ENCODE data around the gene HPSE. TPM values are rescaled to one million over a fixed set of nuclear protein-coding genes. Genes with fewer than 3 reads are reported as not detected.

HPSE gene
- total RNA-seq, 1 experiment from 2014 or later: 12.6 TPM

- Histone ChIP-seq H3K4me3 (replicated peaks in 1 of 2; ENCODE audit: low read depth in 1 of 2, low read length in 2 of 2) (no peak overlapping the region), H3K36me3 (ENCODE audit: control insufficient read depth in 1 of 2, insufficient read depth in 2 of 2, low read length in 2 of 2) (0 out of 4 replicates have a peak, but pooled peaks cover 0 to 3% of the 10 kb centered on the region in 2 experiments), H3K27ac (ENCODE audit: low read depth, low read length) (no peak overlapping the region), H3K4me2 (ENCODE audit: low read length) (no peak overlapping the region), H3K9me2 (ENCODE audit: insufficient read depth) (no peaks in the 10 kb centered on the region), H3K4me1 (ENCODE audit: control insufficient read depth in 1 of 2, insufficient read depth in 2 of 2, low read length in 2 of 2) (peaks cover 3 to 25% of the 10 kb centered on the region in 2 experiments), H3K9me3 (ENCODE audit: control insufficient read depth in 1 of 2, insufficient read depth in 1 of 2, low read depth in 1 of 2, low read length in 2 of 2) (no peaks in the 10 kb centered on the region), H2AFZ (ENCODE audit: low read depth, low read length, poor library complexity, severe bottlenecking) (no peak overlapping the region), H3K79me2 (ENCODE audit: insufficient read depth, low read length) (no peaks in the 10 kb centered on the region), H4K20me1 (ENCODE audit: insufficient read depth) (no peaks in the 10 kb centered on the region), H3K9ac (ENCODE audit: low read length) (no peak overlapping the region), H3K27me3 (ENCODE audit: insufficient read depth, low read length) (no peaks in the 10 kb centered on the region)
- ChIA-PET CTCF (no interaction called here), RAD21 (ENCODE audit: low non-redundant PET in 1 of 2, low total read pairs in 2 of 2, uncharacterized antibody in 2 of 2, unreplicated experiment in 2 of 2) (no interaction called here), POLR2A (no interaction called here)
- BruUV-seq (replicated peaks): no TSS peak
- DNase-seq (ENCODE audit: low read depth, low spot score) (no peak), ATAC-seq (no peak)
- TF ChIP-seq ZFX (IDR thresholded peaks at IDR 0.05) (no peak), EZH2phosphoT487 (IDR thresholded peaks at IDR 0.05; ENCODE audit: borderline replicate concordance) (no peak), SP1 (IDR thresholded peaks at IDR 0.05; ENCODE audit: low read depth) (no peak), TCF7L2 (IDR thresholded peaks at IDR 0.05; ENCODE audit: borderline replicate concordance, extremely low read depth, insufficient read depth, insufficient read length) (no peak), ATF3 (IDR thresholded peaks at IDR 0.05) (no peak), RAD21 (IDR thresholded peaks at IDR 0.05; ENCODE audit: low read depth) (no peak), MAX (IDR thresholded peaks at IDR 0.05) (no peak), CBX3 (IDR thresholded peaks at IDR 0.05; ENCODE audit: low read depth) (no peak), YY1 (IDR thresholded peaks at IDR 0.05; ENCODE audit: extremely low read depth, insufficient replicate concordance, low read depth, low read length) (no peak)
- intact Hi-C loops (cut with micrococcal nuclease): no loop called here
These were observed 71.5 kb downstream of the HPSE start for GRCh38 chr4:83263106-83263505.

- intact Hi-C loops (cut with micrococcal nuclease): no loop called here
- TF ChIP-seq RAD21 (IDR thresholded peaks at IDR 0.05; ENCODE audit: low read depth) (no peak), JUND (IDR thresholded peaks at IDR 0.05) (no peak), SP1 (IDR thresholded peaks at IDR 0.05; ENCODE audit: low read depth) (no peak), ZBTB33 (IDR thresholded peaks at IDR 0.05; ENCODE audit: extremely low read depth, insufficient replicate concordance, low read length) (no peak), ZNF274 (IDR thresholded peaks at IDR 0.05; ENCODE audit: low read depth, low read length) (no peak), YY1 (IDR thresholded peaks at IDR 0.05; ENCODE audit: extremely low read depth, insufficient replicate concordance, low read depth, low read length) (no peak), CEBPB (IDR thresholded peaks at IDR 0.05; ENCODE audit: low read depth) (no peak), POLR2AphosphoS5 (IDR thresholded peaks at IDR 0.05; ENCODE audit: low read depth, low read length) (no peak), ZFX (IDR thresholded peaks at IDR 0.05) (no peak), CTCF (IDR thresholded peaks at IDR 0.05 in 2 of 3, conservative IDR thresholded peaks at IDR 0.05 in 1 of 3; ENCODE audit: borderline replicate concordance in 1 of 3, insufficient read depth in 1 of 3, low read depth in 2 of 3, low read length in 2 of 3) (no peak), TCF7L2 (IDR thresholded peaks at IDR 0.05; ENCODE audit: borderline replicate concordance, extremely low read depth, insufficient read depth, insufficient read length) (no peak), EGR1 (IDR thresholded peaks at IDR 0.05; ENCODE audit: low read depth) (no peak), FOSL1 (IDR thresholded peaks at IDR 0.05; ENCODE audit: low read depth) (no peak)
These were observed 72.0 kb downstream of the HPSE start for GRCh38 chr4:83262682-83263081.

More at GRCh38 chr4:83262682-83263081, 72.0 kb downstream of the HPSE start:
- DNase-seq (ENCODE audit: low read depth, low spot score) (no peak), ATAC-seq (no peak)
- Histone ChIP-seq H3K36me3 (ENCODE audit: control insufficient read depth in 1 of 2, insufficient read depth in 2 of 2, low read length in 2 of 2) (0 out of 4 replicates have a peak, but pooled peaks cover 0 to 3% of the 10 kb centered on the region in 2 experiments), H3K4me2 (ENCODE audit: low read length) (no peak overlapping the region), H2AFZ (ENCODE audit: low read depth, low read length, poor library complexity, severe bottlenecking) (no peak overlapping the region), H3K4me1 (ENCODE audit: control insufficient read depth in 1 of 2, insufficient read depth in 2 of 2, low read length in 2 of 2) (peaks cover 7 to 29% of the 10 kb centered on the region in 2 experiments), H3K27me3 (ENCODE audit: insufficient read depth, low read length) (no peaks in the 10 kb centered on the region), H3K4me3 (replicated peaks in 1 of 2; ENCODE audit: low read depth in 1 of 2, low read length in 2 of 2) (no peak overlapping the region), H3K9me3 (ENCODE audit: control insufficient read depth in 1 of 2, insufficient read depth in 1 of 2, low read depth in 1 of 2, low read length in 2 of 2) (no peaks in the 10 kb centered on the region), H4K20me1 (ENCODE audit: insufficient read depth) (no peaks in the 10 kb centered on the region), H3K9ac (ENCODE audit: low read length) (no peak overlapping the region), H3K9me2 (ENCODE audit: insufficient read depth) (no peaks in the 10 kb centered on the region), H3K79me2 (ENCODE audit: insufficient read depth, low read length) (no peaks in the 10 kb centered on the region), H3K27ac (ENCODE audit: low read depth, low read length) (no peak overlapping the region)
- BruUV-seq (replicated peaks): no TSS peak
- CTCF ChIA-PET: interaction anchor here (1.4 kb wide), 1 partner anchor 10 kb away, joined by 4 read pairs; no protein-coding TSS in a partner anchor
- RAD21 ChIA-PET (ENCODE audit: low non-redundant PET in 1 of 2, low total read pairs in 2 of 2, uncharacterized antibody in 2 of 2, unreplicated experiment in 2 of 2): no interaction called here
- POLR2A ChIA-PET: no interaction called here
